Activated CD8-positive, alpha-beta memory T cell treated with anti-CD3 and anti-CD28 coated beads for 24 hours (primary cell): ENCODE results near the gene DTNA.

Experiments
- DNase-seq: peaks from one replicate; pipeline ENCODE4 v3.0.0-alpha.2; 2020

The DTNA gene

GRCh38 chr18:34773961-34774766 is 64.1 kb downstream of the DTNA start:
- DNase-seq = no peak

- no peak for DNase-seq
Observed at GRCh38 chr18:34775461-34775860, 65.4 kb downstream of the DTNA start.

- no peak for DNase-seq
Observed at GRCh38 chr18:34779112-34779511, 69.0 kb downstream of the DTNA start.

GRCh38 chr18:34780856-34781255 is 70.8 kb downstream of the DTNA start:
- no peak for DNase-seq

- no peak for DNase-seq
Observed at GRCh38 chr18:34783501-34783900, 73.4 kb downstream of the DTNA start.

GRCh38 chr18:34786162-34786741 is 76.2 kb downstream of the DTNA start:
- DNase-seq = no peak

- no peak for DNase-seq
Observed at GRCh38 chr18:34787931-34788532, 77.9 kb downstream of the DTNA start.

- DNase-seq = no peak
Observed at GRCh38 chr18:34789768-34790344, 79.8 kb downstream of the DTNA start.

- DNase-seq = no peak
Observed at GRCh38 chr18:34794348-34794747, 84.2 kb downstream of the DTNA start.

GRCh38 chr18:34795070-34795732 is 85.1 kb downstream of the DTNA start:
- DNase-seq = no peak

- no peak for DNase-seq
Observed at GRCh38 chr18:34796035-34796657, 86.0 kb downstream of the DTNA start.

- no peak for DNase-seq
Observed at GRCh38 chr18:34799291-34799690, 89.2 kb downstream of the DTNA start.

GRCh38 chr18:34800381-34800780 is 90.3 kb downstream of the DTNA start:
- DNase-seq = no peak

- no peak for DNase-seq
Observed at GRCh38 chr18:34801774-34802173, 91.7 kb downstream of the DTNA start.

GRCh38 chr18:34802959-34803358 is 92.9 kb downstream of the DTNA start:
- DNase-seq = no peak

GRCh38 chr18:34803877-34804400 is 93.8 kb downstream of the DTNA start:
- no peak for DNase-seq

GRCh38 chr18:34805103-34805877 is 95.2 kb downstream of the DTNA start:
- no peak for DNase-seq

- DNase-seq = no peak
Observed at GRCh38 chr18:34805878-34806351, 95.8 kb downstream of the DTNA start.

- no peak for DNase-seq
Observed at GRCh38 chr18:34806527-34806926, 96.4 kb downstream of the DTNA start.

GRCh38 chr18:34807106-34807796 is 97.2 kb downstream of the DTNA start:
- DNase-seq = no peak

- no peak for DNase-seq
Observed at GRCh38 chr18:34808389-34808788, 98.3 kb downstream of the DTNA start.
